ENCODE measurements around the gene GPR161.

DNA sequence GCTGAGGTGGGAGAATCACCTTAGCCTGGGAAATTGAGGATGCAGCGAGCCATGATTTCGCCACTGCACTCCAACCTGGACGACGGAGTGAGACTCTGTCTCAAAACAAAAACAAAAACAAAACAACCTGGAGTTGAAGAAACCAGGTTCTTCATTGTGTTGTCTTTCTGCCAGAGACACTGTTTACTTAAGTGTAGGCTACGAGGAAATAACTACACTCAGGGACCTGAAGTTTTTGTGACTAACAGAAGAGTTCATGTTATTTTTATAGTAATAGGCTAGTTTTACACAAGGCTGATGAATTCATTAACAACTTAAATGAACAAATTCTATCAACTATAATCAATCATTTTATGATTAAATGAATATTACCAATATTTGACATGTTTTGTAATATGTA lies 101.4 kb downstream of the GPR161 start:
- no peak for TF ChIP-seq CTCF (conservative IDR thresholded peaks at IDR 0.05; ENCODE audit: low read length)
- no peak for TF ChIP-seq EZH2phosphoT487 (IDR thresholded peaks at IDR 0.05; ENCODE audit: borderline replicate concordance, low read depth, low read length)
